Uterus (tissue), 2 donors: ENCODE data around the gene FOSB.

ENCODE experiments used
- POLR2A ChIP-seq, 2 donors: fragments of 450-650 bp; IDR thresholded peaks; one replicate each; pipeline ENCODE4 v1.6.1; 2016; ENCODE audit warnings: antibody characterized with exemption in 2 of 2, mild to moderate bottlenecking in 1 of 2, moderate library complexity in 1 of 2
- TF ChIP-seq, protein P1 (sequence below), 4 experiments: fragments of 200-600 bp in 2 of 4; fragments of 450-650 bp in 2 of 4; sonication (generic) in 2 of 4; IDR thresholded peaks; one replicate each; pipeline ENCODE4 v1.5.1; 2016 to 2019; ENCODE audit warnings: antibody characterized with exemption in 4 of 4, mild to moderate bottlenecking in 2 of 4, moderate library complexity in 1 of 4

DNA sequence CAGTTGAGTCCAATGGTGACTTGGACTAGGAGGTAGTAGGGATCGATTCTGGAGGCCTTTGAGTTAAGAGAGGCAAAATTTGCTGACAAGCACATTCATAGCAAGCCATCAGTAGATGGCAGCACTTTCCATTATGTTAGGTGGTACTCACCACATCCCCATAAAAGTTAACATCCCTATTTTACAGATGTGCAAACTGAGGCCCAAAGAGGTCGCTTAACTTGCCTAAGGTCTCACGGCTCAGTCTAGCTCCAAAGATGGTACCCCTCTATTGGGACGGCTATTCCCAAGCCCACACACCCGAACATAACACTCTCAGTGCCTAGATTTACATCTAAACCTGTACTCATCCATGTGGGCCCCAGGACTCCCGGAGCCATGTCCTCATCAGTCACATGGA, 21.5 kb upstream of the FOSB start:
- TF ChIP-seq, protein P1, sequence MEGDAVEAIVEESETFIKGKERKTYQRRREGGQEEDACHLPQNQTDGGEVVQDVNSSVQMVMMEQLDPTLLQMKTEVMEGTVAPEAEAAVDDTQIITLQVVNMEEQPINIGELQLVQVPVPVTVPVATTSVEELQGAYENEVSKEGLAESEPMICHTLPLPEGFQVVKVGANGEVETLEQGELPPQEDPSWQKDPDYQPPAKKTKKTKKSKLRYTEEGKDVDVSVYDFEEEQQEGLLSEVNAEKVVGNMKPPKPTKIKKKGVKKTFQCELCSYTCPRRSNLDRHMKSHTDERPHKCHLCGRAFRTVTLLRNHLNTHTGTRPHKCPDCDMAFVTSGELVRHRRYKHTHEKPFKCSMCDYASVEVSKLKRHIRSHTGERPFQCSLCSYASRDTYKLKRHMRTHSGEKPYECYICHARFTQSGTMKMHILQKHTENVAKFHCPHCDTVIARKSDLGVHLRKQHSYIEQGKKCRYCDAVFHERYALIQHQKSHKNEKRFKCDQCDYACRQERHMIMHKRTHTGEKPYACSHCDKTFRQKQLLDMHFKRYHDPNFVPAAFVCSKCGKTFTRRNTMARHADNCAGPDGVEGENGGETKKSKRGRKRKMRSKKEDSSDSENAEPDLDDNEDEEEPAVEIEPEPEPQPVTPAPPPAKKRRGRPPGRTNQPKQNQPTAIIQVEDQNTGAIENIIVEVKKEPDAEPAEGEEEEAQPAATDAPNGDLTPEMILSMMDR (IDR thresholded peaks at IDR 0.05): no peak
- TF ChIP-seq POLR2A (IDR thresholded peaks at IDR 0.05): no peak
